ENCODE measurements around the gene ABHD16B. TPM values are rescaled to one million over a fixed set of nuclear protein-coding genes. Genes with fewer than 3 reads are reported as not detected.

Gene ABHD16B
- total RNA-seq, 2 experiments from 2014 or later = not detected

DNA sequence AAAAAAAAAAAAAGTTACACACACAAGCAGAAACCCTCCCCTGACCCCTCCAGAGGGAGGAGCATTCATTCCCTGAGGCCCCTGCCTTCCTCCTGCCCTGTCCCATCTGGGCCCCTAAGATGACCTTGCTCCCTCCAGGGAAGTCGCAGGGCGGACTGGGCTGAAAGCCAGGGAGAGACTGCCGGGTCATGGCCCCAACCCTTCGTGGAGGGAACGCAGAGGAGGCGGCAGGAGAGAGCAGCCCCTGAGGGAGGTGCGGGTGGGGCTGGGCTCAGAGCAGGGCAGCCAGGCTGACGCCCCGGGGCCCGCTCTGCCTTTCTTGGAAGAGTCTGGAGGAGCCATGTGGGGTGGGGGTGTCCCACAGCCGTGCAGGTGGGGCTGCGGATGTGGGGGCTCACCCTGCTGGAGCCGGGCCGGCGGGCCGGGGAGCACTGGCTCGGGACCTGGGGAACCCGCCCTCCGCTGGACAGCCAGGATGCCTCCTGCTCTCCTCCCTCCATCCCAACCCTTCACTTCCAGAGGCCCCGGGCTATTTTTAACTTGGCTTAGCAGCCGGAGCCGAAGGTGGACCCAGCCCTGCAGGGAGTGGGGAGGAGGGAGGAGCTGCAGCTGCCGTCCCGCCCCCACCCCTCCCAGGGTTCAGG, 15.0 kb upstream of the ABHD16B start:
- peaks cover 41% of the 10 kb centered on the region for H3K27me3 Mint-ChIP-seq
- no peaks in the 10 kb centered on the region for H3K9me3 Mint-ChIP-seq
- H3K4me1 Mint-ChIP-seq (ENCODE audit: low read depth) = peaks cover 16% of the 10 kb centered on the region
- H3K27ac Mint-ChIP-seq = no peak overlapping the region
- intact Hi-C loops (cut with micrococcal nuclease) = no loop called here
- CTCF ChIA-PET = no interaction called here
- H3K4me3 Mint-ChIP-seq = no peak overlapping the region
- no peaks in the 10 kb centered on the region for H3K36me3 Mint-ChIP-seq (ENCODE audit: low read depth)
- POLR2A ChIA-PET = no interaction called here
- no peak for DNase-seq
- TF ChIP-seq, protein P1, sequence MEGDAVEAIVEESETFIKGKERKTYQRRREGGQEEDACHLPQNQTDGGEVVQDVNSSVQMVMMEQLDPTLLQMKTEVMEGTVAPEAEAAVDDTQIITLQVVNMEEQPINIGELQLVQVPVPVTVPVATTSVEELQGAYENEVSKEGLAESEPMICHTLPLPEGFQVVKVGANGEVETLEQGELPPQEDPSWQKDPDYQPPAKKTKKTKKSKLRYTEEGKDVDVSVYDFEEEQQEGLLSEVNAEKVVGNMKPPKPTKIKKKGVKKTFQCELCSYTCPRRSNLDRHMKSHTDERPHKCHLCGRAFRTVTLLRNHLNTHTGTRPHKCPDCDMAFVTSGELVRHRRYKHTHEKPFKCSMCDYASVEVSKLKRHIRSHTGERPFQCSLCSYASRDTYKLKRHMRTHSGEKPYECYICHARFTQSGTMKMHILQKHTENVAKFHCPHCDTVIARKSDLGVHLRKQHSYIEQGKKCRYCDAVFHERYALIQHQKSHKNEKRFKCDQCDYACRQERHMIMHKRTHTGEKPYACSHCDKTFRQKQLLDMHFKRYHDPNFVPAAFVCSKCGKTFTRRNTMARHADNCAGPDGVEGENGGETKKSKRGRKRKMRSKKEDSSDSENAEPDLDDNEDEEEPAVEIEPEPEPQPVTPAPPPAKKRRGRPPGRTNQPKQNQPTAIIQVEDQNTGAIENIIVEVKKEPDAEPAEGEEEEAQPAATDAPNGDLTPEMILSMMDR (IDR thresholded peaks at IDR 0.05) = no peak
- no peak for ATAC-seq

GRCh38 chr20:63846888-63847236, 14.4 kb upstream of the ABHD16B start:
- ATAC-seq (no peak), DNase-seq (no peak)
- Mint-ChIP-seq H3K27ac (no peak overlapping the region), H3K4me1 (ENCODE audit: low read depth) (peaks cover 18% of the 10 kb centered on the region), H3K27me3 (peaks cover 43% of the 10 kb centered on the region), H3K4me3 (no peak overlapping the region), H3K9me3 (no peaks in the 10 kb centered on the region), H3K36me3 (ENCODE audit: low read depth) (no peaks in the 10 kb centered on the region)
- CTCF ChIA-PET = no interaction called here
- POLR2A ChIA-PET = no interaction called here
- TF ChIP-seq, protein P1 (IDR thresholded peaks at IDR 0.05) = no peak
- intact Hi-C loops (cut with micrococcal nuclease) = no loop called here

DNA sequence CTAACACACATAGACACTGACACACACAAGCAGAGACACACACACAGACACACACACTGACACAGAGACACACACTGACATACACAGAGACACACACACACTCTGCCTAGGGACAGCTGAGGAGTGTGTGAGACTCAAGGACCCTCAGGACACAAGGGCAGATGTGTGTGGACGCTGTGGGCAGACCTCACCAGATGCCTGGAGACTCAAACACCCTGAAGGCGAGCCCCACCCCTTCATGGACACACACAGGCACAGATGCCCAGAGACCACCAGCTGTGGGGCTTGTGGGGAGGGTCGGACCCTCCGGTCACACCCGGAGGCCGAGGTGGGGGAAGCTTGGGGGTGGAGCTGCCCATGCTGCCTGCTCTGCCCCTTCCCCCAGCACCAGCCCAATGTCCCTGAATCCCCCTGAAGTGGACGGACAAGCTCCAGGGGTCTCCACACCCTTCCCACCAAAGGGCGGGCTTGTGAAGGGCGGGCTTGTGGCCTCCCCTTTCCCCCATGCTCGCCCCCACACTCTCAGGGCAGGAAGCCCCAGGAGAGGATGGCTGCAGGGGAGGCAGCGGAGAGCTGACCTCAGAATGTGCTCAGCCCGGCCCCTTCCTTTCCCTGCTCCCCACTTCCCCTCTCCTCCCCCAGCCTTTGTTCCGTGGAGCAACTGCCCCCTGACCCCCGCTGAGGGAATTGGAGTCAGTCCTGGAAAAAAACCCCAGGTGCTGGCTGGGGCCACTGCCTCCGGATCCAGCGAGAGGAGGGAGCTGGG, 13.9 kb upstream of the ABHD16B start:
- POLR2A ChIA-PET = no interaction called here
- CTCF ChIA-PET = no interaction called here
- no peaks in the 10 kb centered on the region for H3K9me3 Mint-ChIP-seq
- H3K4me3 Mint-ChIP-seq = no peak overlapping the region
- intact Hi-C loops (cut with micrococcal nuclease) = no loop called here
- ATAC-seq = peak; percentile 17
- H3K27me3 Mint-ChIP-seq = peaks cover 42% of the 10 kb centered on the region
- H3K4me1 Mint-ChIP-seq (ENCODE audit: low read depth) = peaks cover 22% of the 10 kb centered on the region
- no peak overlapping the region for H3K27ac Mint-ChIP-seq
- no peaks in the 10 kb centered on the region for H3K36me3 Mint-ChIP-seq (ENCODE audit: low read depth)
- peak; percentile 33 for DNase-seq
- TF ChIP-seq, protein P1 (IDR thresholded peaks at IDR 0.05) = no peak

DNA sequence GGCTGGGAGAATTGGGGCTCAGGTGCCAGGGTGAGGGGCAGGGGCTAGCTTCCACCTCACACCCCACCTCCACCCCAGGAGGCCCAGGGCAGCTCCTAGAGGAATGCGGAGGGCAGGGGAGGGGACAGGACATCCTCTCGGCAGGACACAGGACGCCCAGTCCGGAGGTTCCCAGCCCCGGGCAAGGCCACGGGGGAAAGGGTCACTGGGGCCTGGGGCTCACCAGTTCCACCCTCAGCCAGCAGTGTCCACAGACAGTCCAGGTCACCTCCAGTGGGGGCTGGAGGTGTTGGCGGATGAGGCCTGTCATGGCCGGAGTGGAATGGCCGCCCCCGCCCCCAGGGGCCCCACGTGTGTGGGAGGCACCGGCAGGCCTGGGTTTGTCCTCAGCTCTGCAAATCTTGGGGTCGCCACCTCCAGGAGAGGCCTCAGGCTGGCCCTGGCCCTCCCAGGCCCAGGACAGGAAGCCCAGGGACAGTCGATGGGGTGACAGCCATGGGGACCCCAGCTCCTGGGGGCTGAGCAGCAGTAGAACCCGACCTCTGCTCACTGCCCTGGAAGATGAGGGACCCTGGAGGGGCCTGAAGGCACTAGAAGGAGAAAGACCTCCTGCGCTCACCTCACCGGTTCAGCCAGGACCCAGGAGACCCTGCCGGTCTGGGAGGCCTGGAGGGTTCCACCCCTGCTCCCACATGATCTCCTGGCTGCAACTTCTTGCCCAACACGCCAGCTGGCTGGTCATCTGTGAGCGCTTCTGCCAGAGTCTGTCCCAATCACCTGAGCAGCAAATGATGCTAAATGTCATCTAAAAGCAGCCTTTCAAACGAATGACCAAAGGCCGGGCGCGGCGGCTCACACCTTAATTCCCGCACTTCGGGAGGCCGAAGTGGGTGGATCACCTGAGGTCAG, 13.0 kb upstream of the ABHD16B start:
- TF ChIP-seq, protein P1 (IDR thresholded peaks at IDR 0.05) = no peak
- peaks cover 22% of the 10 kb centered on the region for H3K4me1 Mint-ChIP-seq (ENCODE audit: low read depth)
- DNase-seq (no peak), ATAC-seq (no peak)
- ChIA-PET CTCF (no interaction called here), POLR2A (no interaction called here)
- H3K4me3 Mint-ChIP-seq = no peak overlapping the region
- no peaks in the 10 kb centered on the region for H3K36me3 Mint-ChIP-seq (ENCODE audit: low read depth)
- H3K9me3 Mint-ChIP-seq = no peaks in the 10 kb centered on the region
- H3K27ac Mint-ChIP-seq = no peak overlapping the region
- intact Hi-C loops (cut with micrococcal nuclease) = no loop called here
- peaks cover 40% of the 10 kb centered on the region for H3K27me3 Mint-ChIP-seq
